ENCODE results near the gene ARID3A. TPM values are rescaled to one million over a fixed set of nuclear protein-coding genes. Genes with fewer than 3 reads are reported as not detected.
A peak's percentile ranks its signal among the peaks of the same experiment; 100 is the strongest.

ARID3A gene
- total RNA-seq, 2 experiments from 2014 or later, result 9.9 to 21.6 TPM

DNA sequence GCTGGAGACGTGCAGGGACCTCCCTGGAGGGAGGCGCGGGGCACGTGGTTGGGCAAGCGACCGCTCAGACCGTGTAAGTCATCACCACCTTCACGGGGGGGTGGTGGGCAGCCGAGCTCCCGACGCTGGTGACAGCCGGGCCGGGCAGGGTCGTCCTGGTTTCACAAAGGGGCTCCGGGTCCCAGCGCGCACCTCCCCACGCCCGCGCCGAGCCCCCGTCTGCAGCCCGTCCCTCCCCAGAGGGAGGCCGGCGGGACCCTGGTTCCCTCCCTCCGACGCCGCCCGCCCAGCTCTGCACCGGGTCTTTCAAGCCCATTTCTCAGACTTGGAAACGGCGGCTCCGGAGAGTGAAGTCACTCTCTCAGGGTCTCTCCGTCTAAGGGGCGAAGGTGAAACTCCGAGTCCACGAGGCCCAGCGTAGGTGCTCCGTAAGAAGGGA, 729 bp upstream of the ARID3A start:
- CTCF ChIA-PET (ENCODE audit: unreplicated experiment), result no interaction called here
- intact Hi-C loops (cut with micrococcal nuclease; ENCODE audit: unreplicated experiment), result loop anchor here (1.0 to 2.0 kb wide), 2 partner anchors 22 to 59 kb away; partner anchors contain the start of gene WDR18
- Histone ChIP-seq H3K9me2 (ENCODE audit: insufficient read depth, low read length) (no peaks in the 10 kb centered on the region), H3K4me1 (ENCODE audit: insufficient read depth, low read length, poor library complexity, severe bottlenecking) (peaks cover 21% of the 10 kb centered on the region), H3K4me3 (ENCODE audit: low read depth, low read length, poor library complexity, severe bottlenecking) (peak overlapping the region; percentile 91), H2AFZ (ENCODE audit: low read length) (peak overlapping the region; percentile 62), H3K4me2 (ENCODE audit: low read length) (peak overlapping the region; percentile 99), H4K20me1 (ENCODE audit: insufficient read depth, low read length) (no peaks in the 10 kb centered on the region), H3K9me3 (ENCODE audit: low read length) (no peaks in the 10 kb centered on the region), H3K79me2 (ENCODE audit: insufficient read depth, low read depth, low read length) (no peaks in the 10 kb centered on the region), H3K36me3 (ENCODE audit: insufficient read depth, low read length) (no peaks in the 10 kb centered on the region), H3K27ac (ENCODE audit: low read depth, low read length, poor library complexity, severe bottlenecking) (peak overlapping the region; percentile 49)
- POLR2A ChIA-PET, result interaction anchor here (2.5 kb wide), 1 partner anchor 59 kb away, joined by 7 read pairs; the partner anchor contains the start of gene WDR18
- no TSS peak for BruUV-seq (replicated peaks)
- peak; percentile 87 for DNase-seq (ENCODE audit: low spot score)
- no peak for TF ChIP-seq EZH2phosphoT487 (IDR thresholded peaks at IDR 0.05; ENCODE audit: borderline replicate concordance, low read depth, low read length)
- no peak for TF ChIP-seq CTCF (conservative IDR thresholded peaks at IDR 0.05; ENCODE audit: low read length)

DNA sequence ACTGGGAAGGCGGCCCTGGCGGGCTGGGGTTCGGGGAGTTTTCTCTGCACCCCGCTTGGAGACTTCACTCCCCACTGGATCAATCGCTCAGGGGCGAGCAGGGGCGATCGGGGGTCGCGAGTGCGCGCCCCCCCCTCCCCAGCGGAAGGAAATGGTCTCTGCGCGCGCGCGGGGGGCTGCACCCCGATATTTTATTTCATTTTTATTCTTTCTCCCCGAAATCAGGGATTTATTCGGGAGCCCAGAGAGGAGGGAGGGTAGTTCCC, 421 bp downstream of the ARID3A start:
- no TSS peak for BruUV-seq (replicated peaks)
- POLR2A ChIA-PET, result no interaction called here
- Histone ChIP-seq H3K79me2 (ENCODE audit: insufficient read depth, low read depth, low read length) (no peaks in the 10 kb centered on the region), H3K4me3 (ENCODE audit: low read depth, low read length, poor library complexity, severe bottlenecking) (peak overlapping the region; percentile 91), H3K36me3 (ENCODE audit: insufficient read depth, low read length) (no peaks in the 10 kb centered on the region), H3K9me3 (ENCODE audit: low read length) (no peaks in the 10 kb centered on the region), H4K20me1 (ENCODE audit: insufficient read depth, low read length) (no peaks in the 10 kb centered on the region), H3K4me2 (ENCODE audit: low read length) (peak overlapping the region; percentile 99), H3K27ac (ENCODE audit: low read depth, low read length, poor library complexity, severe bottlenecking) (peak overlapping the region; percentile 37), H3K9me2 (ENCODE audit: insufficient read depth, low read length) (no peaks in the 10 kb centered on the region), H3K4me1 (ENCODE audit: insufficient read depth, low read length, poor library complexity, severe bottlenecking) (peaks cover 21% of the 10 kb centered on the region), H2AFZ (ENCODE audit: low read length) (no peak overlapping the region)
- CTCF ChIA-PET (ENCODE audit: unreplicated experiment), result no interaction called here
- intact Hi-C loops (cut with micrococcal nuclease; ENCODE audit: unreplicated experiment), result no loop called here
- TF ChIP-seq EZH2phosphoT487 (IDR thresholded peaks at IDR 0.05; ENCODE audit: borderline replicate concordance, low read depth, low read length), result no peak
- no peak for TF ChIP-seq CTCF (conservative IDR thresholded peaks at IDR 0.05; ENCODE audit: low read length)
- DNase-seq (ENCODE audit: low spot score), result no peak

DNA sequence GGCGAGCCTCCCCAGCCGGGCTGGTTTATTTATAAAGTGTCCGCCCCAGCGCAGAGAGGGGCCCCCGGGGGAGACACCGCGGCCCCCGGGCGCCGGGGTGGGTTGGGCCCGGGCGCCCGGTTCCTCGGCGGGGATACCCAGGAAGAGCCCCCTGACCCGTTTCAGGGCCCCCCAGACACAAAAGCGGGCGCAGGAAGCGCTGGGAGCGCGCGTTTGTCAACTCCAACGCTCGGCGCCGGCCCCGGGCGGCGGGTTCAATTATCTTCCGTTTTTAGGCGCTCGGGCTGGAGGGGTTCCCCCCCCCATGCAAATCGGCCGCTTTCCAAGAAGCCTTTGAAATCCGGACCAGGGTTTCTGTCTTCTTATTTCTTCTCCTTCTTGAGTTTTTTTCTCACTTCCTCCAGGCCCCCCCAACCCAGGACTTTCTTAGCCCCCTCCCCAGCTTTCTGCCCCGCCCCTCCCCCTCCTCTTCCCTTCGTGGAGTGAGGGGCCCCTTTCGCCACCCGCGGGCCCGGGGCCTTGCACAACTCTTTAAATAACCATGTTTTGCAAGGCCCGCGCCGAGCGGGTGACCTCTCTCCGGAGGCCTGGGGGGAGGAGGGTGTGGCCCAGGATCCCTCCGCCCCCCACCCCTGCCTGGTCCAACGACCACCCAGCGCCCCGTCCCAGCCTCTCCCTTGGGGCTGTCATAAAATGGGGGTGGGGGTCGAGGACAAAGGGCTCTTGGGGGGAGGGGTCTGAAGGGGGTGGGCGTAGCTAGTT, 935 bp downstream of the ARID3A start:
- no peak for TF ChIP-seq CTCF (conservative IDR thresholded peaks at IDR 0.05; ENCODE audit: low read length)
- TF ChIP-seq EZH2phosphoT487 (IDR thresholded peaks at IDR 0.05; ENCODE audit: borderline replicate concordance, low read depth, low read length), result no peak
- Histone ChIP-seq H3K27ac (ENCODE audit: low read depth, low read length, poor library complexity, severe bottlenecking) (peak overlapping the region; percentile 37), H3K36me3 (ENCODE audit: insufficient read depth, low read length) (no peaks in the 10 kb centered on the region), H3K79me2 (ENCODE audit: insufficient read depth, low read depth, low read length) (no peaks in the 10 kb centered on the region), H3K4me2 (ENCODE audit: low read length) (peak overlapping the region; percentile 99), H3K9me2 (ENCODE audit: insufficient read depth, low read length) (no peaks in the 10 kb centered on the region), H3K4me3 (ENCODE audit: low read depth, low read length, poor library complexity, severe bottlenecking) (peak overlapping the region; percentile 91), H4K20me1 (ENCODE audit: insufficient read depth, low read length) (no peaks in the 10 kb centered on the region), H2AFZ (ENCODE audit: low read length) (no peak overlapping the region), H3K9me3 (ENCODE audit: low read length) (no peaks in the 10 kb centered on the region), H3K4me1 (ENCODE audit: insufficient read depth, low read length, poor library complexity, severe bottlenecking) (peaks cover 21% of the 10 kb centered on the region)
- intact Hi-C loops (cut with micrococcal nuclease; ENCODE audit: unreplicated experiment), result no loop called here
- CTCF ChIA-PET (ENCODE audit: unreplicated experiment), result interaction anchor here (0.6 kb wide), 1 partner anchor 48 kb away, joined by 6 read pairs; no protein-coding TSS in a partner anchor
- DNase-seq (ENCODE audit: low spot score), result peak; percentile 84
- no TSS peak for BruUV-seq (replicated peaks)
- POLR2A ChIA-PET, result no interaction called here
